Thymus (tissue), 11 donors: Measurements from ENCODE around the gene GPR35. TPM values are rescaled to one million over a fixed set of nuclear protein-coding genes. Genes with fewer than 3 reads are reported as not detected.

Experiments
- DNase-seq, 9 donors: peaks; one replicate each; pipeline ENCODE4 v3.0.0-alpha.2; 2013; ENCODE audit warnings: low spot score in 9 of 9, low read depth in 6 of 9, missing footprints in 1 of 9
- H3K27ac ChIP-seq, 2 donors: one replicate each; pipeline ENCODE4 v1.5.1; 2013; ENCODE audit warnings: control low read depth in 1 of 2, low read depth in 1 of 2, low read length in 1 of 2, mild to moderate bottlenecking in 1 of 2, moderate library complexity in 1 of 2
- H3K27me3 ChIP-seq, 2 donors: one replicate each; pipeline ENCODE4 v1.5.1; 2013; ENCODE audit warnings: low read length in 1 of 2; ENCODE audit not compliant: control insufficient read depth in 2 of 2, insufficient read depth in 1 of 2
- H3K36me3 ChIP-seq, 2 donors: one replicate each; pipeline ENCODE4 v1.5.1; 2013; ENCODE audit warnings: low read length in 1 of 2, mild to moderate bottlenecking in 1 of 2, moderate library complexity in 1 of 2; ENCODE audit not compliant: control insufficient read depth in 2 of 2, insufficient read depth in 2 of 2
- H3K4me1 ChIP-seq, 2 donors: one replicate each; pipeline ENCODE4 v1.5.1; 2013; ENCODE audit warnings: low read length in 2 of 2; ENCODE audit not compliant: control insufficient read depth in 2 of 2, insufficient read depth in 2 of 2
- H3K4me3 ChIP-seq, 2 donors: one replicate each; pipeline ENCODE4 v1.5.1; 2013; ENCODE audit warnings: low read length in 2 of 2, control low read depth in 1 of 2, mild to moderate bottlenecking in 1 of 2
- H3K9me3 ChIP-seq, 2 donors: one replicate each; pipeline ENCODE4 v1.5.1; 2013; ENCODE audit warnings: low read length in 1 of 2, mild to moderate bottlenecking in 1 of 2; ENCODE audit not compliant: control insufficient read depth in 2 of 2, insufficient read depth in 1 of 2
- WGBS: extraction: QIAGEN DNeasy Blood & Tissue Kit; methylation state at CpG from one replicate; pipeline ENCODE4 v1.1.7; 2013; 5-methylcytosine and 5-hydroxymethylcytosine counted together
- polyA plus RNA-seq: library from polyadenylated mRNA; stranded (reverse); fragments of 200-250 nt; gene quantifications from one replicate; pipeline ENCODE4 v1.2.3, GENCODE V29; 2013
- total RNA-seq: library from RNA; stranded (reverse); fragments of 120-200 nt; gene quantifications from one replicate; pipeline ENCODE4 v1.2.4, GENCODE V29; 2013
- donor health status: healthy.

The GPR35 gene
- total and polyA plus RNA-seq, 2 donors = 5.9 to 21.8 TPM

GRCh38 chr2:240579771-240580614 lies 45.3 kb upstream of the GPR35 start:
- Histone ChIP-seq H3K9me3 (no peaks in the 10 kb centered on the region), H3K27ac (no peak overlapping the region), H3K36me3 (peaks cover 42 to 44% of the 10 kb centered on the region in 2 donors), H3K4me1 (peaks cover 8 to 18% of the 10 kb centered on the region in 2 donors), H3K27me3 (no peaks in the 10 kb centered on the region), H3K4me3 (no peak overlapping the region)
- peak in 2 of 9 donors; percentile 48 to 60 for DNase-seq
- WGBS = 85% methylated on average over 27 of the region's 27 CpGs

- Histone ChIP-seq H3K4me1 (peaks cover 16 to 27% of the 10 kb centered on the region in 2 donors), H3K27ac (no peak overlapping the region), H3K4me3 (no peak overlapping the region), H3K36me3 (peaks cover 26 to 30% of the 10 kb centered on the region in 2 donors), H3K9me3 (no peaks in the 10 kb centered on the region), H3K27me3 (no peaks in the 10 kb centered on the region)
- WGBS = 98% methylated on average over 5 of the region's 5 CpGs
- DNase-seq = no peak
These were observed 43.5 kb upstream of the GPR35 start for GRCh38 chr2:240581811-240582210.

GRCh38 chr2:240582781-240583180 lies 42.5 kb upstream of the GPR35 start:
- Histone ChIP-seq H3K27ac (no peak overlapping the region), H3K4me3 (no peak overlapping the region), H3K9me3 (no peaks in the 10 kb centered on the region), H3K27me3 (no peaks in the 10 kb centered on the region), H3K4me1 (peaks cover 22 to 34% of the 10 kb centered on the region in 2 donors), H3K36me3 (peaks cover 17 to 20% of the 10 kb centered on the region in 2 donors)
- 98% methylated on average over 3 of the region's 3 CpGs for WGBS
- no peak for DNase-seq

- peaks cover 32 to 43% of the 10 kb centered on the region in 2 donors for H3K4me1 ChIP-seq
- no peak for DNase-seq
- no peaks in the 10 kb centered on the region for H3K27me3 ChIP-seq
- WGBS = 97% methylated on average over 4 of the region's 4 CpGs
- no peak overlapping the region for H3K27ac ChIP-seq
- H3K9me3 ChIP-seq = no peaks in the 10 kb centered on the region
- H3K36me3 ChIP-seq = peaks cover 7 to 16% of the 10 kb centered on the region in 2 donors
- no peak overlapping the region for H3K4me3 ChIP-seq
These were observed 41.5 kb upstream of the GPR35 start for GRCh38 chr2:240583774-240584173.

- 86% methylated on average over 4 of the region's 4 CpGs for WGBS
- DNase-seq = no peak
- no peak overlapping the region for H3K4me3 ChIP-seq
These were observed 40.7 kb upstream of the GPR35 start for GRCh38 chr2:240584486-240585031.

GRCh38 chr2:240585101-240585500 lies 40.2 kb upstream of the GPR35 start:
- peaks cover 29 to 35% of the 10 kb centered on the region in 2 donors for H3K4me1 ChIP-seq
- 96% methylated on average over 6 of the region's 6 CpGs for WGBS
- H3K36me3 ChIP-seq = peaks cover 10 to 16% of the 10 kb centered on the region in 2 donors
- DNase-seq = no peak
- no peaks in the 10 kb centered on the region for H3K9me3 ChIP-seq
- H3K27me3 ChIP-seq = no peaks in the 10 kb centered on the region
- peak overlapping the region in 1 of 2 donors; percentile 87 for H3K4me3 ChIP-seq
- H3K27ac ChIP-seq = no peak overlapping the region

More at GRCh38 chr2:240584486-240585031, 40.7 kb upstream of the GPR35 start:
- Histone ChIP-seq H3K4me1 (peaks cover 29 to 41% of the 10 kb centered on the region in 2 donors), H3K9me3 (no peaks in the 10 kb centered on the region), H3K27ac (no peak overlapping the region), H3K27me3 (no peaks in the 10 kb centered on the region), H3K36me3 (peaks cover 4 to 13% of the 10 kb centered on the region in 2 donors)

GRCh38 chr2:240585681-240586197 lies 39.5 kb upstream of the GPR35 start:
- Histone ChIP-seq H3K36me3 (peaks cover 16 to 22% of the 10 kb centered on the region in 2 donors), H3K27me3 (no peaks in the 10 kb centered on the region), H3K4me3 (peak overlapping the region; percentile 82 to 87), H3K4me1 (peaks cover 29 to 31% of the 10 kb centered on the region in 2 donors), H3K27ac (peak overlapping the region; percentile 58 to 92), H3K9me3 (no peaks in the 10 kb centered on the region)
- DNase-seq = no peak
- 6% methylated on average over 20 of the region's 20 CpGs for WGBS

GRCh38 chr2:240586198-240586918 lies 38.9 kb upstream of the GPR35 start, which contains the start of gene CAPN10:
TSS of gene CAPN10 (plus strand) at chr2:240586734. CDS start at chr2:240586912, 178 bp downstream.
- DNase-seq = peak; percentile 85 to 97 (median 93)
- no peaks in the 10 kb centered on the region for H3K9me3 ChIP-seq
- H3K4me3 ChIP-seq = peak within 1 kb of the TSS; percentile 82 to 87
- H3K4me1 ChIP-seq = peaks cover 29 to 31% of the 10 kb centered on the region in 2 donors
- H3K27me3 ChIP-seq = no peaks in the 10 kb centered on the region
- H3K36me3 ChIP-seq = peaks cover 22 to 28% of the 10 kb centered on the region in 2 donors
- H3K27ac ChIP-seq = peak within 1 kb of the TSS; percentile 91 to 92
- WGBS = under 1% methylated on average over 88 of the region's 88 CpGs
